K562 (cell line): Measurements from ENCODE around the gene CRYAB. TPM values are rescaled to one million over a fixed set of nuclear protein-coding genes. Genes with fewer than 3 reads are reported as not detected.

Experiments
- ATF1 ChIP-seq, 2 experiments: fragments of 450-650 bp in 1 of 2; IDR thresholded peaks; 2 replicates each; pipeline ENCODE4 v1.6.1; 2016; ENCODE audit warnings: missing compliant biosample characterization in 1 of 2, missing genetic modification characterization in 1 of 2
- CBX2 ChIP-seq: fragments of 200-600 bp; sonication (generic); IDR thresholded peaks from one replicate; pipeline ENCODE4 v1.6.1; 2012; ENCODE audit warnings: mild to moderate bottlenecking, low read length, inconsistent platforms; ENCODE audit not compliant: insufficient read depth, poor library complexity, severe bottlenecking
- CHD4 ChIP-seq: fragments of 200-600 bp; sonication (generic); IDR thresholded peaks from 3 replicates; pipeline ENCODE4 v1.6.1; 2012; ENCODE audit warnings: low read depth, mild to moderate bottlenecking, mixed read lengths, low read length, inconsistent platforms; ENCODE audit not compliant: insufficient read depth, insufficient replicate concordance, poor library complexity, severe bottlenecking
- CXXC5 ChIP-seq: fragments of 250-450 bp; sonication (Bioruptor Pico); IDR thresholded peaks from 2 replicates; pipeline ENCODE4 v1.8.0; 2022; ENCODE audit warnings: inconsistent platforms, mild to moderate bottlenecking, moderate library complexity
- DIDO1 ChIP-seq: fragments of 450-650 bp; IDR thresholded peaks from 2 replicates; pipeline ENCODE4 v1.6.1; 2016; ENCODE audit warnings: low read depth, missing biosample characterization, missing genetic modification characterization
- GTF2E2 ChIP-seq: fragments of 200-800 bp; sonication (Bioruptor generic); IDR thresholded peaks from 2 replicates; pipeline ENCODE4 v1.6.1; 2016; ENCODE audit warnings: missing genetic modification characterization, missing compliant biosample characterization
- HDAC3 ChIP-seq: fragments of 450-650 bp; IDR thresholded peaks from 2 replicates; pipeline ENCODE4 v1.6.1; 2018; ENCODE audit warnings: borderline replicate concordance, mild to moderate bottlenecking, moderate library complexity; ENCODE audit not compliant: partially characterized antibody
- HDGF ChIP-seq: fragments of 450-650 bp; IDR thresholded peaks from 2 replicates; pipeline ENCODE4 v1.6.1; 2016
- HNRNPK ChIP-seq: fragments of 200-400 bp; formaldehyde crosslinking; IDR thresholded peaks from one replicate; pipeline ENCODE4 v1.6.1; 2018; ENCODE audit warnings: mild to moderate bottlenecking, low read depth, low read length; ENCODE audit not compliant: poor library complexity, severe bottlenecking
- MAFK ChIP-seq: IDR thresholded peaks from 2 replicates; pipeline ENCODE4 v1.6.1; 2011; ENCODE audit warnings: low read length, improper control_type of control experiment
- NEUROD1 ChIP-seq: fragments of 150-350 bp; IDR thresholded peaks from 2 replicates; pipeline ENCODE4 v1.6.1; 2014; ENCODE audit warnings: borderline replicate concordance, low read length, low read depth; ENCODE audit not compliant: partially characterized antibody
- PHB2 ChIP-seq: fragments of 450-650 bp; IDR thresholded peaks from 2 replicates; pipeline ENCODE4 v1.6.1; 2017; ENCODE audit warnings: low read depth
- PYGO2 ChIP-seq: fragments of 450-650 bp; IDR thresholded peaks from 2 replicates; pipeline ENCODE4 v1.6.1; 2016; ENCODE audit warnings: mild to moderate bottlenecking, missing genetic modification characterization, moderate library complexity, missing compliant biosample characterization
- RNF2 ChIP-seq: sonication (generic); IDR thresholded peaks from 2 replicates; pipeline ENCODE4 v1.6.1; 2016
- SETDB1 ChIP-seq: IDR thresholded peaks from one replicate; pipeline ENCODE4 v1.6.1; 2012; ENCODE audit warnings: low read length, control low read depth, inconsistent platforms
- SREBF2 ChIP-seq: sonication (generic); formaldehyde crosslinking; IDR thresholded peaks from 2 replicates; pipeline ENCODE4 v1.4.0; 2020; ENCODE audit warnings: mild to moderate bottlenecking, missing genetic modification reagents
- SRF ChIP-seq, 2 experiments: fragments of 250-450, 450-650 bp in 1 of 2; sonication (Bioruptor Pico) in 1 of 2; sonication (generic) in 1 of 2; formaldehyde crosslinking; IDR thresholded peaks; 2 replicates each; pipeline versions ENCODE4 v1.5.0 to v1.5.1; 2020 to 2022; ENCODE audit warnings: mild to moderate bottlenecking in 1 of 2, missing genetic modification reagents in 1 of 2
- STAG1 ChIP-seq: sonication (generic); formaldehyde crosslinking; IDR thresholded peaks from 2 replicates; pipeline ENCODE4 v1.5.0; 2020; ENCODE audit warnings: missing genetic modification reagents, borderline replicate concordance
- ZBTB5 ChIP-seq: fragments of 450-650 bp; IDR thresholded peaks from 2 replicates; pipeline ENCODE4 v1.6.1; 2017; ENCODE audit warnings: antibody characterized with exemption
- ZFX ChIP-seq: sonication (generic); formaldehyde crosslinking; IDR thresholded peaks from 2 replicates; pipeline ENCODE4 v1.8.0; 2022; ENCODE audit warnings: mild to moderate bottlenecking, missing genetic modification reagents, moderate library complexity
- ZNF3 ChIP-seq: fragments of 250-450 bp; sonication (Bioruptor Pico); IDR thresholded peaks from 2 replicates; pipeline ENCODE4 v1.5.0; 2021; ENCODE audit warnings: mild to moderate bottlenecking, moderate library complexity
- ZNF655 ChIP-seq: fragments of 250-450 bp; sonication (Bioruptor Pico); IDR thresholded peaks from 2 replicates; pipeline ENCODE4 v1.5.0; 2021
- ZNF740 ChIP-seq, 3 experiments: fragments of 200-800 bp in 1 of 3; sonication (Bioruptor generic) in 1 of 3; sonication (generic) in 1 of 3; formaldehyde crosslinking in 1 of 3; IDR thresholded peaks; 2 replicates each; pipeline versions ENCODE4 v1.6.1 to v1.8.0; 2016 to 2022; ENCODE audit warnings: mild to moderate bottlenecking in 2 of 3, missing compliant biosample characterization in 2 of 3, missing genetic modification characterization in 2 of 3, missing genetic modification reagents in 1 of 3
- polyA plus RNA-seq, 8 experiments: library from polyadenylated mRNA; depleted of rRNA in 4 of 8; stranded (reverse) in 5 of 8; unstranded in 3 of 8; fragments of >200 nt; fragmentation: Nextera tagmentation in 2 of 8; fragmentation: Illumina TruSeq in 1 of 8; extraction: Ambion mirVana in 2 of 8; extraction: Trizol in 1 of 8; gene quantifications; 2 replicates each; pipeline versions ENCODE4 v1.2.1 to v1.2.3, GENCODE V29; 2011 to 2014; ENCODE audit warnings: inconsistent platforms in 1 of 8, missing spikeins in 1 of 8
- total RNA-seq, 7 experiments: library from RNA; depleted of rRNA in 6 of 7; stranded (reverse); fragments of >200 nt in 6 of 7; fragmentation: Illumina TruSeq in 2 of 7; extraction: Trizol in 2 of 7; gene quantifications; 2 replicates each; pipeline versions ENCODE4 v1.2.1 to v1.2.3, GENCODE V29; 2011 to 2021; ENCODE audit warnings: low replicate concordance in 1 of 7

Gene CRYAB
- total and polyA plus RNA-seq, 9 of the 15 experiments (the other 6 are each of a cell fraction or from before 2014, with no cell fraction given) = 0.83 to 7.5 (median 3.6) TPM

GRCh38 chr11:111878849-111879636 is 32.5 kb downstream of the CRYAB start, which contains the start of the genes CFAP68 and FDXACB1 (continued):
- TF ChIP-seq PYGO2 (tag) (no peak), SREBF2 (CRISPR knock-in tag) (no peak), CBX2 (no peak), ZNF3 (CRISPR knock-in tag) (no peak), MAFK (no peak), STAG1 (CRISPR knock-in tag) (no peak), ZFX (CRISPR knock-in tag) (peak; percentile 82), DIDO1 (tag) (peak; percentile 81), SETDB1 (no peak), SRF (CRISPR knock-in tag; IDR thresholded peaks at IDR 0.05) (peak in 1 of 2 experiments; percentile 77; a peak in 2 of 4 replicates), HNRNPK (no peak), CXXC5 (CRISPR knock-in tag) (peak; percentile 87), NEUROD1 (peak; percentile 65), ZBTB5 (no peak), ATF1 (CRISPR knock-in tag; IDR thresholded peaks at IDR 0.05) (peak; percentile 92), ATF1 (tag; IDR thresholded peaks at IDR 0.05) (peak; percentile 100), HDGF (no peak), ZNF655 (CRISPR knock-in tag) (no peak), CHD4 (no peak), RNF2 (peak; percentile 21; the same call in 1 of the 2 replicates), HDAC3 (peak; percentile 81), PHB2 (no peak), GTF2E2 (peak; percentile 90), ZNF740 (CRISPR knock-in tag; IDR thresholded peaks at IDR 0.05) (no peak; the same call in 1 of the 2 replicates), ZNF740 (tag; IDR thresholded peaks at IDR 0.05) (no peak)
